Hepatic stellate cell (primary cell): Measurements from ENCODE around the gene FBXO44.

ENCODE experiments used
- DNase-seq: peaks from one replicate; pipeline ENCODE4 v3.0.0; 2011; ENCODE audit warnings: low spot score

FBXO44 gene

DNA sequence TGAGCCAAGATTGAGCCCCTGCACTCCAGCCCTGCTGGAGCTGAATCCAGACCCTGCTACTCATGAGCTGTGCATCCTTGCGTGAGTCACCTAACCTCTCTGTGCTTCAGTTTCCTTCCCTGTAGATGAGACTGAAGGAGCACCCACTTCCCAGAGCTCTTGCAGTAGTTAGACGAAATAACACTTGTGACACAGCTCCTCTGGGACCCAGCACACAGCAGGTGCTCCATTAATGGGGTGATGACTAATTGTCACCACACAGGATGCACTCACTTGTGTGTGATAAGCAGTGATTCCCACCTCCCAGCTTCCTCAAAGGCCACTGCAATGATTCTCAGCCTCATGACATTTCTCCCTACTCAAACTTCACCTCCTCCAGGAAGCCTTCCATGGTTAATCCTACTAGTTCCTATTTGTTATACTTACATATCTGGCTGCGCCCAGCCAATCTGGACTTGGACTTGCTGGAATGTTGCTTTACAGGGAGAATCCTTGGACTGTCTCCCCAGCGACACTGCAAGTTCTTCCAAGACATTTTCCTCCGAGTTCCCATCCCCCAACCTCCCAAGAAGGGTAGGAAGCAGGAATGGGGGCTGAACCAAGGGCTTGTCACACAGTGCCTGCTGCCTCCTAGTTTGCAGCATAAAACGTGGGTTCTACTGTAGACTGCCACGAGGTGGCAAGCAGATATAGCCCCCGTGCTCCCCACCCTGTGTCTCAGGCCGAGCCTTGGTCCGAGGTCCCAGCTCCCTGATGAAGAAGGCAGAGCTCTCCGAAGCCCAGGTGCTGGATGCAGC, 54.1 kb downstream of the FBXO44 start:
- DNase-seq, result no peak

DNA sequence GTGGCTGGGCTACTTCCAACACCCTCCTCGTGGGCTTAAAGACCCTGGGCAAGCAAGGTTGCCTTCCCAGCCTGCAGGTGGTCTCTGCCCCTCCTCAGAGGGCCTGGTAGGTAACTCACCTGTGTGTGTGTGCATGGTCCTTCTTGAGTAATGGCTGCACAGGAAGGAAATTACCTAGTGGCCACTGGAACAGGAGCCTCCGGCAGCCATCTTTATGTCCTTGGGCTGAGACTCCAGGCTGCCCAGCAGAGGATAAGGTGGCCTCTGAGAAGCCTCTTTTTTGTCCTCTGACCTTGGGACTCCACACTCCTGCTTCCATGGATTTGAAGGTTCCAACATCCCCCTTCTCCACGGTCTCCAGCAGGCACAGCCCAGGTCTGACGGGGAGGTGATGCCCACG, 56.8 kb downstream of the FBXO44 start:
- no peak for DNase-seq

DNA sequence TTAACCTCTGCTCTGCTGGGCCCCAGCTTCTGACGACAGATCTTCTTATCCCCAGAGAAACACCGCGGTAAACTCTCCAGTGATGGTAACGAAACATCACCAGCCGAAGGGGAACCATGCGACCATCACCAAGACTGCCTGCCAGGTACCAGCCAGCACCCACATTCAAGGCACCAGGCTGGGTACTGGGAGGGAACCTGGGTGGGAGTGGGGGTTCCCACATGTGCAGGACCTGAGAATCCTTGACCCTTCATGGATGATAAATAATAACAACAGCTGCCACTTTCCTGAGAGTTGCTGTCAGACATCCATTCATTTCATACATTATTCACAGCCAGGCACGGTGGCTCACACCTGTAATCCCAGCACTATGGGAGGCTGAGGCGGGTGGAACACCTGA, 57.6 kb downstream of the FBXO44 start:
- DNase-seq, result no peak
